Keratinocyte (primary cell): ENCODE measurements around the gene BBX. TPM values are rescaled to one million over a fixed set of nuclear protein-coding genes. Genes with fewer than 3 reads are reported as not detected.

Source experiments
- DNase-seq: peaks from one replicate; pipeline ENCODE4 v3.0.0-alpha.2; 2011; ENCODE audit warnings: low read depth, missing footprints, low spot score
- FAIRE-seq: peaks from 2 replicates; lab custom pipeline; 2011; peaks lifted over from hg19 to GRCh38; lab: Jason Lieb, UNC
- H2AFZ ChIP-seq: 2 replicates; pipeline ENCODE4 v1.6.0; 2012; ENCODE audit warnings: low read length, control low read depth, inconsistent platforms; ENCODE audit not compliant: control insufficient read depth
- H3K27ac ChIP-seq: 2 replicates; pipeline ENCODE4 v1.5.1; 2011; ENCODE audit warnings: low read length; ENCODE audit not compliant: control insufficient read depth, insufficient read depth
- H3K27me3 ChIP-seq: 3 replicates; pipeline ENCODE4 v1.6.0; 2011; ENCODE audit warnings: low read length; ENCODE audit not compliant: control insufficient read depth, insufficient read depth; ENCODE audit errors: extremely low read depth
- H3K36me3 ChIP-seq, 2 experiments: 2 replicates in 1 of 2; 3 replicates in 1 of 2; pipeline ENCODE4 v1.5.1; 2011; ENCODE audit warnings: low read length in 2 of 2, mild to moderate bottlenecking in 1 of 2; ENCODE audit not compliant: control insufficient read depth in 2 of 2, insufficient read depth in 2 of 2; ENCODE audit errors: extremely low read depth in 1 of 2
- H3K4me1 ChIP-seq: 3 replicates; pipeline ENCODE4 v1.5.1; 2011; ENCODE audit warnings: low read length; ENCODE audit not compliant: control insufficient read depth, insufficient read depth; ENCODE audit errors: extremely low read depth
- H3K4me2 ChIP-seq: 3 replicates; pipeline ENCODE4 v1.6.0; 2011; ENCODE audit warnings: low read depth, low read length; ENCODE audit not compliant: control insufficient read depth, insufficient read depth; ENCODE audit errors: extremely low read depth
- H3K4me3 ChIP-seq, 3 experiments: fragments of 200-600 bp in 1 of 3; sonication (generic) in 1 of 3; 2 replicates in 2 of 3; 3 replicates in 1 of 3; pipeline ENCODE4 v1.5.1; 2011 to 2016; ENCODE audit warnings: low read length in 3 of 3, mild to moderate bottlenecking in 3 of 3, control low read depth in 2 of 3, inconsistent platforms in 1 of 3, low read depth in 1 of 3, mixed read lengths in 1 of 3, mixed run types in 1 of 3, moderate library complexity in 1 of 3; ENCODE audit not compliant: control insufficient read depth in 2 of 3, insufficient read depth in 2 of 3; ENCODE audit errors: extremely low read depth in 1 of 3
- H3K79me2 ChIP-seq: 2 replicates; pipeline ENCODE4 v1.6.0; 2012; ENCODE audit warnings: low read length; ENCODE audit not compliant: control insufficient read depth, insufficient read depth
- H3K9ac ChIP-seq: 3 replicates; pipeline ENCODE4 v1.6.0; 2011; ENCODE audit warnings: low read length; ENCODE audit not compliant: control insufficient read depth, insufficient read depth; ENCODE audit errors: extremely low read depth
- H3K9me1 ChIP-seq: 3 replicates; pipeline ENCODE4 v1.6.0; 2011; ENCODE audit warnings: low read length; ENCODE audit not compliant: control insufficient read depth, insufficient read depth; ENCODE audit errors: extremely low read depth
- H3K9me3 ChIP-seq: 2 replicates; pipeline ENCODE4 v1.5.1; 2012; ENCODE audit warnings: low read depth, low read length; ENCODE audit not compliant: control insufficient read depth
- H4K20me1 ChIP-seq: 3 replicates; pipeline ENCODE4 v1.6.0; 2011; ENCODE audit warnings: low read length; ENCODE audit not compliant: control insufficient read depth, insufficient read depth; ENCODE audit errors: extremely low read depth
- EZH2 ChIP-seq: IDR thresholded peaks from one replicate; pipeline ENCODE4 v1.6.1; 2012; ENCODE audit warnings: inconsistent platforms, mild to moderate bottlenecking, low read length, moderate library complexity
- dilution Hi-C: fragments of 300-500 bp; cut with MboI; formaldehyde crosslinking; loops from one replicate; pipeline ENCODE4 v1.7.0; 2020; ENCODE audit warnings: low sequenced_read_pairs; ENCODE audit not compliant: extremely low pct_ligation_motif_present
- polyA plus RNA-seq, 5 experiments: library from polyadenylated mRNA; depleted of rRNA in 3 of 5; stranded (reverse) in 3 of 5; stranded (forward) in 1 of 5; unstranded in 1 of 5; fragments of >200 nt; gene quantifications; 1 replicate in 1 of 5; 2 replicates in 3 of 5; 3 replicates in 1 of 5; pipeline versions ENCODE4 v1.2.1 to v1.2.3, GENCODE V29; 2011 to 2012; ENCODE audit warnings: missing spikeins in 2 of 5, low read depth in 1 of 5, low replicate concordance in 1 of 5
- TF ChIP-seq, protein P1 (sequence below), 3 experiments: IDR thresholded peaks in 1 of 3; conservative IDR thresholded peaks in 1 of 3; optimal IDR thresholded peaks in 1 of 3; 2 replicates in 2 of 3; 3 replicates in 1 of 3; pipeline versions ENCODE3 to v1.5.1; 2011; ENCODE audit warnings: low read length in 3 of 3, mild to moderate bottlenecking in 3 of 3, moderate library complexity in 2 of 3, control low read depth in 1 of 3, inconsistent platforms in 1 of 3; ENCODE audit not compliant: insufficient read depth in 2 of 3; ENCODE audit errors: extremely low read depth in 1 of 3

The BBX gene
- polyA plus RNA-seq, 1 donor (not counting 4 experiments of a cell fraction or from before 2014, with no cell fraction given): 43.4 TPM

DNA sequence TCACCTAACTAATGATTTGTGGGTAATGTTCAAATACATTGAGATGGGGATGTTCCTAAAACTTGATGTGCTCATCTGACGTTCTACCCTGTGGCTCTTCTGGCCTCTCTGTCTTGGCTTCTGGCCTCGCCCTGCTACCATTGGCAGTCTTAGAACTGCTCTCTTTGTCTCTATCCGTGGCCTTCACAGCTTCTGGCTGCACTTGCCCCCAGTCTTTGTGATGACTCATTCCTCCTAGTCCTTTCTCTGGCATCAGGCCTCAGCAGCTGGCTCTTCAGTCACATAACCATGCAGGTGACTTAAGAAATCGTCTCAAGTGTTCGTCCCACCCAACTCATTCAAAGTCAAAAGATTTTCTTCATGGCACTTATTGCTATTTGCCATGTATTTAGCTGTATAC lies 188.1 kb downstream of the BBX start:
- Histone ChIP-seq H2AFZ (no peak overlapping the region), H3K79me2 (no peaks in the 10 kb centered on the region), H3K27me3 (no peaks in the 10 kb centered on the region), H3K9me1 (no peaks in the 10 kb centered on the region), H3K4me2 (no peak overlapping the region), H3K9ac (no peak overlapping the region), H3K4me1 (no peaks in the 10 kb centered on the region), H3K27ac (no peak overlapping the region), H3K9me3 (no peaks in the 10 kb centered on the region), H3K36me3 (peaks cover 0 to 2% of the 10 kb centered on the region in 2 experiments), H4K20me1 (no peaks in the 10 kb centered on the region), H3K4me3 (no peak overlapping the region)
- FAIRE-seq (no peak), DNase-seq (no peak)
- TF ChIP-seq, protein P1, sequence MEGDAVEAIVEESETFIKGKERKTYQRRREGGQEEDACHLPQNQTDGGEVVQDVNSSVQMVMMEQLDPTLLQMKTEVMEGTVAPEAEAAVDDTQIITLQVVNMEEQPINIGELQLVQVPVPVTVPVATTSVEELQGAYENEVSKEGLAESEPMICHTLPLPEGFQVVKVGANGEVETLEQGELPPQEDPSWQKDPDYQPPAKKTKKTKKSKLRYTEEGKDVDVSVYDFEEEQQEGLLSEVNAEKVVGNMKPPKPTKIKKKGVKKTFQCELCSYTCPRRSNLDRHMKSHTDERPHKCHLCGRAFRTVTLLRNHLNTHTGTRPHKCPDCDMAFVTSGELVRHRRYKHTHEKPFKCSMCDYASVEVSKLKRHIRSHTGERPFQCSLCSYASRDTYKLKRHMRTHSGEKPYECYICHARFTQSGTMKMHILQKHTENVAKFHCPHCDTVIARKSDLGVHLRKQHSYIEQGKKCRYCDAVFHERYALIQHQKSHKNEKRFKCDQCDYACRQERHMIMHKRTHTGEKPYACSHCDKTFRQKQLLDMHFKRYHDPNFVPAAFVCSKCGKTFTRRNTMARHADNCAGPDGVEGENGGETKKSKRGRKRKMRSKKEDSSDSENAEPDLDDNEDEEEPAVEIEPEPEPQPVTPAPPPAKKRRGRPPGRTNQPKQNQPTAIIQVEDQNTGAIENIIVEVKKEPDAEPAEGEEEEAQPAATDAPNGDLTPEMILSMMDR (optimal IDR thresholded peaks at IDR 0.05 in 1 of 3, IDR thresholded peaks at IDR 0.05 in 1 of 3, conservative IDR thresholded peaks at IDR 0.05 in 1 of 3; ENCODE audit: extremely low read depth in 1 of 3, insufficient read depth in 2 of 3, low read length in 3 of 3): no peak
- no peak for TF ChIP-seq EZH2
- dilution Hi-C loops: no loop called here

DNA sequence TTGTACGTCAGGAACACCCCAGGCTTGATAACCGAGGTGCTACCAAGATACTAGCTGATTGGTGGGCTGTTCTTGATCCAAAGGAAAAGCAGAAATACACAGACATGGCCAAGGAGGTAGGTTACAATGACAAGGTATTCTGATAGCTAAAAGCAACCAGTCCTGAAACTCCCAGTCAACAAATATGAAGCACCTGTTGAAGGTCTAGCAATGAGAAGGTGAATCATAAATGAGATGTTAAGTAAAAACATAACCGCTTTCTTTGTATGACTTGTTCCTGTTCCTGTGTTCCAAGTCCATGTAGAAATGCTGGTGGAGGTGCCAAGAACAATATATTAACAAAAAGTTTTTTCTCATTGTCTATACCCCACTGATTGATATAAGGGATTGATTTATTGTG lies 194.0 kb downstream of the BBX start:
- DNase-seq (no peak), FAIRE-seq (no peak)
- H3K9me3 ChIP-seq: no peaks in the 10 kb centered on the region
- no peak overlapping the region for H2AFZ ChIP-seq
- no peak overlapping the region for H3K27ac ChIP-seq
- H3K79me2 ChIP-seq: no peaks in the 10 kb centered on the region
- H3K9ac ChIP-seq: no peak overlapping the region
- no peak overlapping the region for H3K4me2 ChIP-seq
- no peak for TF ChIP-seq EZH2
- TF ChIP-seq, protein P1 (optimal IDR thresholded peaks at IDR 0.05 in 1 of 3, IDR thresholded peaks at IDR 0.05 in 1 of 3, conservative IDR thresholded peaks at IDR 0.05 in 1 of 3; ENCODE audit: extremely low read depth in 1 of 3, insufficient read depth in 2 of 3, low read length in 3 of 3): no peak
- H3K4me1 ChIP-seq: no peaks in the 10 kb centered on the region
- dilution Hi-C loops: no loop called here
- no peaks in the 10 kb centered on the region for H3K27me3 ChIP-seq
- peaks cover 0 to 4% of the 10 kb centered on the region in 2 experiments for H3K36me3 ChIP-seq
- H4K20me1 ChIP-seq: no peaks in the 10 kb centered on the region
- H3K4me3 ChIP-seq: no peak overlapping the region
- no peaks in the 10 kb centered on the region for H3K9me1 ChIP-seq
